NCI-H187 (cell line): ENCODE results near the gene PDP2.
"Not testable (repeated sequence)": the region's sequence is repeated elsewhere in the genome, so short reads cannot be mapped to it uniquely, and the experiment has no call there.

ENCODE experiments used
- DNase-seq, 2 experiments: peaks; one replicate each; lab custom pipeline; 2025; lab: John Stamatoyannopoulos, UW

Gene PDP2

DNA sequence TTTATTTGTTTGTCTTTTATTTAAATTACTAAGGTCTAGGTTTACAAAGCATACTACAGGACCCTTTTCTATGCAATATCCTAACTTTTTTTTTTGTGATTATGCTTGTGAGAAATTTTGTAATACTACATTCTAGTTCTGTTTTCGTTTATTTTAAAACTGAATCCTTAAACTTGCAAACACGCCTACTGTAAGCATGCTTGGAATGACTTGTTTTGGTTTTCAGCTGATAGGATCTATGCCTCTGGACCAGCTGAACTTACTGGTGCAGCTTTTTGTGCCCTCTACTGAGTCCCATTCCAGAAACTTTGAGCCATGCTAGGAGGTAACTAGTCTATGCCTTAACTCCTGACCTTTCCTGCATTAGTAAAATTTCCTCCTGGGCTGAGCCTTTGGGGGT, 6.0 kb downstream of the PDP2 start:
- DNase-seq: no peak

DNA sequence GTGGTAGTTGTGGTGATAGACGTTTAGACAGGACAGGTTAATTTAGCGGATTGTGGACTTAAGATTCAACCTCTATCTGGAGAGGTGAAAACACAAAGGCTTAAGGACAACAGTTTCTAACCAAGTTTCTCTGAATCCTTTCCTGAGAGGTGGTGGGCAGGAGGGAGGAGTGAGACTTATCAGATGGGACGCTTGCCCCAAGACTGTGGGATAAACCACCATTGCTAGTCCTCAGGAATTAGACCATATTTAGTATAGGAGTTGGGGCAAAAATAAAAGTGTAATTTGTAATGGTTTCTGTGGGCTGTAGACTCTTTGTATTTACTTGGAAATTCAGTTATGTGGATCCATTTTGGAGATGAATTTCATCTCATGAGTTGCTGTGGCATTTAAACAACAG, 6.6 kb downstream of the PDP2 start:
- no peak for DNase-seq

DNA sequence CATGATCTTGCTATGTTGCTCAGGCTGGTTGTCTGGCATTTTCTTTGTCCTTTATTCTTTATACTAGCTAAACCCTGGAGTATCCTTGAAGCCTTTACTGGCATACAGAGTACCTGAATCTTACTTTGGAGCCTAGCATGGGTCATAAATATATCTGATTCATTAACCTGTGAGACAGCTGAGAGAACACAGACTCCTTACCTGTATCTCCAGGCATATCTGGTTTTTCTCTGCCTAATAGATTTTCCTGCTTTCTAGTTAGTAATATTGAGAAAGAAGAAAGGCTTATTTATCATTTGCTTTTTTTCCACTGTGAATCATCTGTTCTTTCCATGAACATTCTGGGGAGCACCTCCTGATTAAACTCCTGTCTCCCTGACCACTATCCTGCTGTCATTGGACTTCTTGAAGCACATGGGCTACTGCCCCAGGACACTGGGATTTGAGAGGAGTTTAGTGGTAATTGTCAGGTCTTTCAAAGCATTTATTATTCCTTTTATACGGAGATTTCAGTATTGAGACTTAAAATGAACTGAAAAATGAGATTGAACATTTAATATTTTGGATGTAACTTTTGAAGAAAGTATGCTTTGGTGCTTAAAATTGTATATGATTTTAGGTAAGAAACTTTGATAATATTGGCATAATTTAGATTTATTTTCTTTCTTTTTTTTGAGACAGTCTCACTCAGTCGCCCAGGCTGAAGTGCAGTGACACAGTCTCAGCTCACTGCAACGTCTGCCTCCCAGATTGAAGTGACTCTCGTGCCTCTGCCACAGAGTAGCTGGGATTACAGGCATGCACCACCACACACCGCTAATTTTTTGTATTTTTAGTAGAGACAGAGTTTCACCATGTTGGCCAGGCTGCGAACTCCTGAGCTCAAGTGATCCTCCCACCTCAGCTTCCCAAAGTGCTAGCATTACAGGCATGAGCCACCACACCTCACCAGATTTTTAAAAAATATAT, 8.6 kb downstream of the PDP2 start:
- no peak for DNase-seq

DNA sequence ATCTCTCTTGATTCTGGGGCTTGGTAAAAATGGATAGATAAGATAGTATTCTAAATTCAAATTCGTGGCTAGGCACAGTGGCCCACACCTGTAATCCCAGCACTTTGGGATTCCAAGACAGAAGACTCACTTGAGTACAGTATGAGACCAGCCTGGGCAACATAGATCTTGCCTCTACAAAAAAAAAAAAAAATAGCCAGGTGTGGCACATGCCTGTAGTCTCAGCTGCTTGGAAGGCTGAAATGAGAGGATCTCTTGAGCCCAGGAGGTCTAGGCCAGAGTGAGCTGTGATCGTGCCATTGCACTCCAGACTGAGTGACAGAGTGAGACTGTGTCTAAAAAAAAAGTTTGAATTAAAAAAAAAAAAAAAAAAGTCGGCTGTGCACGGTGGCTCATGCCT, 9.3 kb downstream of the PDP2 start:
- no peak for DNase-seq

DNA sequence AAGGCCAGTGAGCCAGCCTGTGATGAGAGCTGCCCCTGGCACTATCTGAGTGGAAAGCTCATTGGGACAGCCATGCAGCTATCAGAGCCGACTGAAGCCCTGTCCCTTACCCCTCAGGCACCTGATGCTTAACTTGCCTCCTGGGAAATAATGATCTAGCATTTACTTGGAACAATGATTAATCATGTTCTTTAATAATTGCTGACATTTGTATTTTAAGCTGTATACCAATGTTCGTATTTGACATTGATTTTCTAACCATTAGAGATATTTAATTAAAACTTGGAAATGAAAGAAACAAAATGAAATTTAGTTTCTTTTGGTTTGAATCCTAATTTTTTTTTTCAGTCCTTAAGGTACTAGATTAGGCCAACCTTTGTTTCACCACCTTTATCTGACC, 10.5 kb downstream of the PDP2 start:
- no peak for DNase-seq

DNA sequence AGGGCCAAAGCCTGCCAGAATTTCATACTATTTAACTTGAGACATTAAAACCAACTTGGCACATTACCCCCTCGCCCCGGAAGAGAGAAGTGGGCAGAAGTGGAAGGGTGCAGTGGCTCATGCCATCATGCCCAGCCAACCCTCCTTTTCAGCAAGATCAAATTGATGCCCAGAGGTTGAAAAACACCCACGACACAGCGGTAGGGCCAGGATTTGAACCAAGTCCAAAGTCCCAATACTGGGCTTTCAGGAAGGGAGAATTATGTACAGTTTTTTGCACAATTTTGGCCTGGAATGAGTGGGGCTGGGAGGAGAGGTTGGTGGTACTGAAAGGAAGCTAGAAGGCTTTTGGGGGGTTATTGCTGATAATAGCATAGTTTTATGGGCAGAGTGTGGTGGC, 11.0 kb downstream of the PDP2 start:
- no peak for DNase-seq

DNA sequence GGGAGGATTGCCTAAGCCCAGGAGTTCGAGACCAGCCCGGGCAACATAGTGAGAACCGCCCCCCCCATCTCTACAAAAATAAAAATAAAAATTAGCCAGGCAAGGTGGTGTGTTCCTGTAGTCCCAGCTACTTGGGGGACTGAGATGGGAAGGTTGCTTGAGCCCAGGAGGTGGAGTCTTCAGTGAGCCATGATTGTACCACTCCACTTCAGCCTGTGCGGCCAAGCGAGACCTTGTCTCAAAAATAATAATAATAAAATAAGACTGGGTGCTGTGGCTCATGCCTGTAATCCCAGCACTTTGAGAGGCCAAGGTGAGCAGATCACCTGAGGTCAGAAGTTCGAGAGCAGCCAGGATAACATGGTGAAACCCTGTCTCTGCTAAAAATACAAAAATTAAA, 11.5 kb downstream of the PDP2 start:
- no peak for DNase-seq

DNA sequence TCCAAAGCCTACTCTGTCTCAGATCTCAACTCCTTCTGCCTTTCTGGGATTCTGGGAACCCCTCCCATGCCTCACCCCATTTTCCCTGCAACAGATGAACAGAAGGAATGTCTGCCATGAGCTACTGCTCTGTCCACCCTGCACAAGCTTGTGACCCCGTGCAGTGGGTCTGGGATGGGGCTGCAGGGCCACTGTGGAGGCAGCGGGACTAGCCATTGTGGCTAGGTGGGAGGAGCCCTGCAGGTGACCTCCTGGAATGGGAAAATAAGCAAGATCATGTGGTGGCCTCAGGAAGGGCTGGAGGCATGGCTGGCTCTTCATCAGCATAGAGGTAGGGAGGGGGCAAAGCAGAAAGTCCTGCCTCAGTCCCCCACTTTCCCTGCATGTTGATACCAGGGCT, 13.7 kb downstream of the PDP2 start:
- DNase-seq: no peak

DNA sequence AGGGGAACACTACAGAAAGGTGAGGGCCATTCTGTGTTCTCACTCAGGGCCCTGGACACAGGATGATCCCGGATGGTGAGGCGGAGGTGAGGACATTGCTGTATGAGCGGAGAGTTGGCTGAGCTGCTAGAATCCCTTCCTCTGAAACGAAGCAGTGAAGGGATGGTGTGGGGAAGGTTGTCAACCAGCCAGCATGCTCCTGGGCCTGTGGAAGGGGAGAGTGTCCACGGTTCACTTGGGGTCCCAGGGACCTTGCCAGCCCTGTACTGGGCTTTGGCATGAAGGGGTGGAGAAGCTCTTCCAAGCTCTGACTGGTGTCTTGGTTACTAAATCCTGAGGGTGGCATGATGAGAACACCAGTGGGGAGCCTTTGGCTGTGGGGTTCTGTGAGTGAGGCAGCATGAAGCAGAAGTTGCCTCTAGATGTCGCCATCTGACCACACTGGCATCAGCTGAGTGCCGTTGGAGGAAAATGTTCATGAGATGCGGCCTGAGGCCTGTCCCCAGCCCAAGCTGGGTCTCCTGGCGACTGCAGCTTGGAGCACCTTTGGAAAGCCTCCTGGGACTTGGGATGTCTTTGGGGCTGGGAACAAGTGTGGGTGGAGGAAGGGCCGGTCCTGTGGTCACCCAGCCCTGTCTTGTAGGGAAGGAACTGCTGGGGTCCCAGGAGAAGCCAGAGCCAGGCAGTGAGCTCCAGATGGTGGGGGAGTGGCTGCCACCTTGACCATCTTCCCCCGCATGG, 14.8 kb downstream of the PDP2 start:
- DNase-seq: no peak

DNA sequence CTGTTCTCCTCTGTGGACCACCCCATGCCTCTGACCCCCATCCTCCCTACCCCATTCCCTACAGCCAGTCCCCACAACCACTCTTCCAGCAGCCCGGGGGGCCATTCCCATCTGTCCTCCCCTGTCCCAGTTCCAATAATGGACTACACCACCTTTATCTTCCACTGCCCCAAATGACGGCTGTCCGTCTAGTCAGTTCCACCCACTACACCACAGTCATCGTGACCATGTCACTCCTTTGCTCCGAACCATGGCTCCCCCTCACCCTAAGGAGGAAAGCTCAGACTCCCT, 15.3 kb downstream of the PDP2 start:
- DNase-seq: no peak

DNA sequence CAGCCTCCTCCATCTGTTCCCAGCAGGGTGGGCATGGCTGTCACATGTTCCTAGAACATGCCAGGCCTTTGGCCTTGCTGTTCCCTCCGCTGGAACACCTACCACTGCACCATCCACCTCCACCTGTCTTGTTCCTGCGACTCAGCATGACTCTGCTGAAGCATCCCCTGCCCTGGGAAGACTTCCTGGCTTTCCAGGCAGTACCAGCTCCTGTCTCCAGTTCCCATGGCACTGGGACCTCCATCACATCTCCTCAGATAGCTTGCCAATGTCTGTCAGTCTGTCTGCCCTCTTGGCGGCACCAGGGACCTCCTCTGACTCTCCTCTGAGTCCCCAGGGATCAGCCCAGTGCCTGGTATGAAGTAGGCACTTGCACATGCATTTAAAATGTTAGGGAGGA, 15.7 kb downstream of the PDP2 start:
- DNase-seq: no peak

DNA sequence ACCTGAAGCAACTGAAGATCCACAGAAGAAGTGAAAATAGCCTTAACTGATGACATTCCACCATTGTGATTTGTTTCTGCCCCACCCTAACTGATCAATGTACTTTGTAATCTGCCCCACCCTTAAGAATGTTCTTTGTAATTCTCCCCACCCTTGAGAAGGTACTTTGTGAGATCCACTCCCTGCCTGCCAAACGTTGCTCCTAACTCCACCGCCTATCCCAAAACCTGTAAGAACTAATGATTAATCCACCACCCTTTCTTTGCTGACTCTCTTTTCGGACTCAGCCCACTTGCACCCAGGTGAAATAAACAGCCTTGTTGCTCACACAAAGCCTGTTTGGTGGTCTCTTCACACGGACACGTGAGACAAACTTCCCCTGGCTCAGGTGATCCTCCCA, 16.4 kb downstream of the PDP2 start:
- not testable (repeated sequence) for DNase-seq

DNA sequence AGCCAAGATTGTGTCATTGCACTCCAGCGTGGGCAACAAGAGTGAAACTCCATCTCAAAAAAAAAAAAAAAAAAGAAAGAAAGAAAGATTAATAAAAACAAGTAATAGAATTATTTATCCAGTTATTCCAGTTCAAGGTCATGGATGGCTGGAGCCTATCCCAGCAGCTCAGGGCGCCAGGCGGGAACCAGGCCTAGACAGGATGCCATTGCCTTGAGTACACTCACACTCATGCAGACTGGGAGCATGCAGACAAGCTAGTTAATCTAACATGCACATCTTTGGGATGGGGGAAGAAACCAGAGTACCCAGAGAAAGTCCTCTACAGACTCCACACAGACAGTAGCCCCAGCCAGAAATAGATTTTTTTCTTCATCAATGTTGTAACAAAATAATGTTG, 17.9 kb downstream of the PDP2 start:
- DNase-seq: no peak

DNA sequence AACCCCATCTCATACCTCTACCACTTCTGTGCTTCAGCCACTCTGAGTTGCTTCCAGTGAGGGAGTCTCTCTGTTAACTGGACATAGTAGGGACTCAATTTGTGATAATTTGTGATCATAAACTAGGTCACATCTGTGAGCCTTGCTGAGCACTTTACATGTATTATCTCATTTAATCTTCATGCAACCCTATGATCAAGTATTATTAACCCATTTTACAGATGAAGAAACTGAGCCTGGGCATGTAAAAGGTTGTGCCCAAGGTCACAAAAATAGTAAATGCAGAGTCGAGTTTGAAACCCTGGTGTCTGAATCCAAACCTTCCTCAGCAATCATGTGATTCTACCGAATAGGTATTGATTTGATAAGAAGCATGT, 18.6 kb downstream of the PDP2 start:
- no peak for DNase-seq

DNA sequence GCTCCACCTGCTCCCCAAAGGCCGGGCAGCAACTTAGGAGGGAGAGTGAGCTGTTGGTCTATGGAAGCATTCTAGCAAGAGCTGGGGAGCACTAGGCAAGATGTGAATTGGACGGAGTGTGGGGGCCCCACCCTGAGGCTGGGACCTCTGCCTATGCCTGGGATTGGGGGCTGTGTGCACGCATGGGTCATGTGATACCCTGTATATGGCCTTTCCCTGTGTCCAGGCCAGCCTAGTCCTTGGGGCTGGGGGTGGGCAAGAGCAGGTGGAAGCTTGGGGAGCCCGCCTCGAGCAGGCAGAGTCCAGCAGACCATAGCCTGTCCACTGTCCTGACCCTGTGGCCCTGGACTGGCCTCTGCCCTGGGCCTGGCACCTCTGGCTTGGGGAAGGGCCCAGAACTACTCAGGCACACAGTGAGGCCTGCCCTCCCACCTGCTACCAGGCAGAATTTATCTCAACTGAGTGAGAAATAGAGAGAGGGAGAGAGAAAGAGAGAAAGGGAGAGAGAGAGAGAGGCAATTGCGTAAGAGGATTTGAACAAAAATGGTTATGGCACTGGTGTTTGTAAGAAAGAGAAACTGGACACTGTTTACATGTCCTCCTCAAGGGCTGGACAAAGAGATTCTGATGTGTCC, 19.1 kb downstream of the PDP2 start:
- DNase-seq: no peak

DNA sequence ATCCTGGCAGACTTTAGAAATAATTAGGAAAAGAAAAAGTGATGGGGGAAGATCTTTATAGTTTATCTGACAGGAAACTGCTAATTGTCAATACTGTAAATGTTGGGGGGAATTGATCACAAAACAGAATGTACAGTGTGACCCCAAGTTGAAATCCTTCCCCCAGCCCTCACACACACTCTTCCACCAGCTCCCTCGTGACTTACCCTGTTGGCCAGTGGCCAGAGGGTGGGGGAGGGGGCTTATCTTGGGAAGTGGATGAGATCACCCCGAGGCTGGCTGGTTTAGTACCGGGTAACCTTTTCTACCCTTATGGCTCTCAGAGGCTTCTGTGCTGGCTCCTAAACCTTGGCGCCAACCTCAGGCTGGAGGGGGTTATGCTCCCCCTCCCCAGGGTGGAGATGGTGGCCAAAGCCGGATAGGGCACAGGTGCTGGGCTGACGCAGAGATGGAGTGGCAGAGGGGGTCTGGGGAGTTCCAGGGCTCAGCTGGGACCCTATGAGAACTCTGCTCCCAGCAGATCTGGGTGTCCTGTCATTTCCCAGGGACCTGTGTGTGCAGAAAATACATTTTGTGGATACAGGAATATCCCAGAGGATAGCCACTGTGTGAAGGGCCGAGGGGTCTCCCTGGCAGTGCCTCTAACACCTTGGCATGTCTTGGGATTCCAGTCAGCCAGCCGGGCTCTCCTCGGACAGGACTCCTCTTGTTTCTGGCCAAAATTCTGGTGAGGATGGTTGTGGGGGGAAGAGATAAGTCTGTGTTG, 19.8 kb downstream of the PDP2 start:
- no peak for DNase-seq

DNA sequence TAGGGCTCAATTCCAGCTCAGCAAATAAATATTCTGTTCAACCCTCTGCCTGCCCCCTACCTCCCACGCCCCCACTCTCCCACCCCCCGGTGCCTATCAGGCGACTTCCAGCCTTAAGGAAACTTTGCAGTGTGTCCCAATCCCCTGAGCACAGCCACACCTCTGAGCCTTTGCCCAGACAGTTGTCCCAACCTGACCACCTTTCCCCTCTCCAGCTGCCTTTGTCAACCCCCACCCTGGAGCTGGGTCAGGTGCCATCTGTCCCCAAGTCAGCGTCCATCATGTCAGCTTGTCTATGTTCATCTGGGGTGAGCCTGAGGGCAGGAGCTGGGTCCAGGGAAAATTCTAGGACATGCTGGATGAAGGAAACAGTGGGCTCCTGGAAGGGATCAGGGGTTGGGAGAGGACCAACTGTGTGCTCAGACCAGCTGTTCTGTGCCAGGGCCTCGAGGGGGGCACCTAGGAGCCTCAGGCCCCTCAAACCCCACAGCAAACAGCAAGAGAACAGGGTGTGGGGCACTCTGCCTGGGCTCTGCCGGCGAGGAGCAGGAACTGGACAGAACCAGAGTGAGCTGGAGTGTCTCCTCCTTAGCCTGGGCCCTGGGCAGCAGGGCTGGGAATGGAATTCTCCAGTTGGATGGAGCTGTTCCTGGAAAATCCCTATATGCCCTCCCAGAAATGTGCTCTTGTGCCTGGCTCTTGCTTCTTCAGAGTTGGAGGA, 20.6 kb downstream of the PDP2 start:
- no peak for DNase-seq

DNA sequence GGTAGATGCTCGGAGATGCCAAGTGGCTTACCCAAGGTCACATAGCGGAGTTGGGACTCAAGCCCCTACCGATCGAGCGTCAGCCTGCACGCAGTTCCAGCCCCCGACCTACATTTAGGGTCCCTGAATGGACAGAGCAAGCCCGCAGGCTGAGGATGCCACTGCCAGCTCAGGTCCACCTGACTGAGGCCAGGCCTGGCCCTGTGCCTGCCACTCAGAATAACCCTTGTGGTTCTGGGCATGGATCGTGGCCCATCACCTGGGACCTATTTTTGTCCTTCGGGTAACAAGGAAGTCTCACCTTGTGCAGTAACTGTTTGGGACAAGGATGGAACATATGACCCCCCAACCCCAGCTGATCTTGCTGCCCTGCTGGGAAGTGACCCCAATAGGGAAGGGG, 21.3 kb downstream of the PDP2 start:
- DNase-seq: no peak

DNA sequence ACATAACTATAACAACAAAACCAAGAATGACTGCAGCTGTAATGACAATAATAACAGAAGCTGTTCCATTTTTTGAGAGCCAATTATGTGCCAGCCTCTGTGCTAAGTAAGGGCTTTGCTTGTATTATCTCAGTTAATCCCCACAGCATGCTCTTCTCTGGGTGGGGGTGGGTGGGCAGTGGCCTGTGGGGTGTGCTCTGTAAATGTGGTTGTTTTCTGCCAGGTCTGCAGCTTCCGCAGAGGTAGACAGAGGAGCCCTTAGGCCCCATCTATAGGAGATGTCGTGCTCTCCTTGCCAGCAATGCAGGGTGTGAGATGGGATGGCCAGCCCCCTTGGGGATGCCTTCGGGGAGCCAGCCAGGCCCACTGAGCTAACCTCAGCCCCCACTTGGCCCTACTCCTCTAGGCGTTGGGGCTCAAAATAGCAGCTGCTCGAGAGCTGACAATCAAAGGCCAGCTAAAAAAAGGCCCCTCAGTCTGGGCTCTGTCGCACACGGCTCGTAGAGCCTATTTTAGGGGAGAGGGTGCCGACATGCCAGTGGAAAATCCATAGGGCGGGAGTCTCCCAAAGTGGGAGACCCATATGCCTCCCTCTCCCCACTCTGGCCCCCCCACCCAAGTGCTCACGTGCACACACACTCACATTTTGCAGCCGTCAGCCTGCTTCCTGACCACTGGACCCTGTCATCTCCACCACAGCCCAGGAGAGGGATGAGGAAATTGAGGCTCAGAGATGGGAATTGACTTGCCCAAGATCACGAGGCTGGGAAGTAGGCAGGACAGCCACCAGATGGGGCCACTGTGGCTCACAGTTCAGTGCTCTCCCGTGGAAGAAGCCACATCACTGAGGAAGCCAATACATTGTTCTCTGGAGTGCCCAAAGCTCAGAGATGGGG, 22.6 kb downstream of the PDP2 start:
- no peak for DNase-seq

DNA sequence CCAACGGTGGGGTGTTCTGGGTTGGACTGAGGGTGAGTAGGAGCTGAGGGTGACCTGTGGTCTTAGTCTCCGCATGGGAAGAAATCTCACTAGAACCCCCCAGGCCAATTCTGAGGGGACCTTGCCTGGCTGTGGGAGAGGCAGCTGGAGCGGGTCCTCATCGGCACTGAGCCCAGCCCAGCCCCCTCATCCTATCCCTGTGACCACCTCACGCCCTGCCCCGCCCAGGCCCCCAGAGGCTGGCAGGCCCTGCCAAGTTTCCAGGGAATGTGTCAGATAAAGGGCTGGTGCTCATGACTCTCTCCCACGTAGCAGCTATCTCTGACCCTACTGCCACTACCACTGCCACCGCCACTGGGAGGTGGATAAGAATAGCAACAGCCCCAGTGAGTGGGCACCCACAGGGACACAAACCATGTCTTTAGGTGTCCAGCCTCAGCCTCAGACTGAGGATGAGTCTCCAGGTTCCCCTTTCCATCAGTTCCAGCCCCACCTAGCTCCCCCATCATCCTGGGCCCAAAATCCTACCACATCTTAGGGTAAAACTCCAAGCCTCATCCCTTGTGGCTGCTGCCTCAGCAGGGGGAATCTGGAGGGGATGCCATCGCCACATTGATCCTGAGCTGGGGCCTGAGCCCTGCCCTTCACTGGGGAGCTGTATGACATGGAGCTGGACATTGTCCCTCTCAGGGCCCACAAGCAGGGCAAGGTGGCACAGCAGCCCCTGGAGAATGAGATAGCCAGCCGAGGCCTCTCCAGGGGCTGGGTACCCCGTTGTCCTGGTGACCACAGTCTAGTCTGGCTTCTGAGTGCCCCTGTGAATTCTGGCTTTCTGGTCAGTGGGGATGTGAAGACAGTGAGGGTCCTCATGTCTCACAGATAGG, 23.5 kb downstream of the PDP2 start:
- DNase-seq: no peak
